GM12878 (cell line): ENCODE measurements around the gene CD70. TPM values are rescaled to one million over a fixed set of nuclear protein-coding genes. Genes with fewer than 3 reads are reported as not detected.
A peak's percentile ranks its signal among the peaks of the same experiment; 100 is the strongest.

Experiments
- ATAC-seq: fragments of 200-7000 bp; cut with Tn5 transposase; 3 replicates; pipeline ENCODE4 v1.9.1; 2020; ENCODE audit warnings: mild to moderate bottlenecking, moderate library complexity
- BruUV-seq: library from RNA; stranded (reverse); fragments of 400-500 nt; replicated peaks from 2 replicates; lab custom pipeline; 2021; lab: Mats Ljungman, UMichigan
- CTCF ChIA-PET: fragments of 300-600 bp; sonication (Branson Sonifier 250); formaldehyde crosslinking; extraction: SDS; loops from one replicate; lab custom pipeline; 2021; ENCODE audit warnings: inconsistent platforms; lab: Yijun Ruan, JAX
- POLR2A ChIA-PET: fragments of 350-600 bp; formaldehyde crosslinking; extraction: SDS; loops from one replicate; lab custom pipeline; 2021; ENCODE audit warnings: inconsistent platforms; lab: Charles Lee
- RAD21 ChIA-PET: fragments of 300-600 bp; sonication (Branson Sonifier 250); formaldehyde crosslinking; loops from one replicate; lab custom pipeline; 2023; ENCODE audit warnings: antibody characterized with exemption; ENCODE audit not compliant: unreplicated experiment; lab: Charles Lee
- SMC1A ChIA-PET: fragments of 300-600 bp; sonication (Branson Sonifier 250); formaldehyde crosslinking; loops from one replicate; lab custom pipeline; 2023; ENCODE audit not compliant: unreplicated experiment, uncharacterized antibody; lab: Charles Lee
- DNase-seq: peaks from one replicate; pipeline ENCODE4 v3.0.0-alpha.2; 2011; ENCODE audit warnings: low read depth, low spot score
- FAIRE-seq: peaks from 3 replicates; lab custom pipeline; 2011; peaks lifted over from hg19 to GRCh38; lab: Jason Lieb, UNC
- H2AFZ ChIP-seq: 2 replicates; pipeline ENCODE4 v1.6.0; 2011; ENCODE audit warnings: low read depth, low read length, control low read depth; ENCODE audit not compliant: control insufficient read depth
- H3K27ac ChIP-seq: 2 replicates; pipeline ENCODE4 v1.5.1; 2011; ENCODE audit warnings: control low read depth; ENCODE audit not compliant: control insufficient read depth, insufficient read depth
- H3K27me3 ChIP-seq, 2 experiments: replicated peaks in 1 of 2; 2 replicates each; pipeline versions ENCODE4 v1.6.0 to v1.6.1; 2011; ENCODE audit warnings: low read length in 1 of 2; ENCODE audit not compliant: control insufficient read depth in 2 of 2, insufficient read depth in 2 of 2
- H3K36me3 ChIP-seq, 2 experiments: 2 replicates each; pipeline ENCODE4 v1.5.1; 2011; ENCODE audit warnings: low read length in 1 of 2; ENCODE audit not compliant: control insufficient read depth in 2 of 2, insufficient read depth in 2 of 2
- H3K4me1 ChIP-seq: 2 replicates; pipeline ENCODE4 v1.6.1; 2011; ENCODE audit warnings: mild to moderate bottlenecking, low read length, moderate library complexity, mixed read lengths; ENCODE audit not compliant: control insufficient read depth, insufficient read depth
- H3K4me2 ChIP-seq: 2 replicates; pipeline ENCODE4 v1.6.0; 2011; ENCODE audit warnings: control low read depth; ENCODE audit not compliant: control insufficient read depth, insufficient read depth
- H3K4me3 ChIP-seq: fragments of 200-600 bp; sonication (generic); 2 replicates; pipeline ENCODE4 v1.5.1; 2016
- H3K79me2 ChIP-seq: 2 replicates; pipeline ENCODE4 v1.6.0; 2011; ENCODE audit warnings: low read length; ENCODE audit not compliant: control insufficient read depth, insufficient read depth
- H3K9ac ChIP-seq: 2 replicates; pipeline ENCODE4 v1.8.0; 2011; ENCODE audit warnings: low read length, control low read depth, mixed read lengths; ENCODE audit not compliant: control insufficient read depth, insufficient read depth
- H3K9me3 ChIP-seq: replicated peaks from 3 replicates; pipeline ENCODE4 v1.5.1; 2011; ENCODE audit warnings: mild to moderate bottlenecking, low read length; ENCODE audit not compliant: control insufficient read depth, insufficient read depth
- H4K20me1 ChIP-seq: 2 replicates; pipeline ENCODE4 v1.6.0; 2011; ENCODE audit not compliant: control insufficient read depth, insufficient read depth
- BHLHE40 ChIP-seq, 2 experiments: fragments of 450-650 bp in 1 of 2; IDR thresholded peaks; 2 replicates each; pipeline ENCODE4 v1.6.1; 2011 to 2017; ENCODE audit warnings: low read depth in 2 of 2, borderline replicate concordance in 1 of 2, improper control_type of control experiment in 1 of 2, low read length in 1 of 2, mild to moderate bottlenecking in 1 of 2
- CEBPB ChIP-seq, 2 experiments: fragments of 150-350 bp in 1 of 2; IDR thresholded peaks; 2 replicates each; pipeline ENCODE4 v1.6.1; 2012 to 2014; ENCODE audit warnings: low read depth in 2 of 2, low read length in 2 of 2, borderline replicate concordance in 1 of 2, inconsistent platforms in 1 of 2
- CREM ChIP-seq: IDR thresholded peaks from 2 replicates; pipeline ENCODE4 v1.6.1; 2014; ENCODE audit warnings: antibody characterized with exemption, low read depth
- ESRRA ChIP-seq: IDR thresholded peaks from 2 replicates; pipeline ENCODE4 v1.6.1; 2012; ENCODE audit warnings: mild to moderate bottlenecking, low read length, improper control_type of control experiment
- FOS ChIP-seq: IDR thresholded peaks from 3 replicates; pipeline ENCODE4 v1.6.1; 2011; ENCODE audit warnings: borderline replicate concordance; ENCODE audit not compliant: insufficient read length; ENCODE audit errors: extremely low read depth
- GATAD2B ChIP-seq: fragments of 450-650 bp; conservative IDR thresholded peaks from 2 replicates; pipeline ENCODE4 v1.6.1; 2017; ENCODE audit warnings: low read depth, mild to moderate bottlenecking, moderate library complexity
- JUNB ChIP-seq: IDR thresholded peaks from 2 replicates; pipeline ENCODE4 v1.6.1; 2016; ENCODE audit warnings: antibody characterized with exemption, mild to moderate bottlenecking
- RB1 ChIP-seq: fragments of 450-650 bp; formaldehyde crosslinking; IDR thresholded peaks from 2 replicates; pipeline ENCODE4 v1.6.1; 2017; ENCODE audit warnings: mild to moderate bottlenecking, borderline replicate concordance
- RUNX3 ChIP-seq: IDR thresholded peaks from 2 replicates; pipeline ENCODE4 v1.6.1; 2012; ENCODE audit warnings: low read length, inconsistent platforms
- YY1 ChIP-seq: IDR thresholded peaks from 2 replicates; pipeline ENCODE4 v1.6.1; 2011; ENCODE audit warnings: low read depth, mild to moderate bottlenecking, low read length
- ZBTB40 ChIP-seq: fragments of 450-650 bp; IDR thresholded peaks from 2 replicates; pipeline ENCODE4 v1.6.1; 2016; ENCODE audit warnings: mild to moderate bottlenecking, moderate library complexity, borderline replicate concordance
- ZNF207 ChIP-seq: fragments of 450-650 bp; IDR thresholded peaks from 2 replicates; pipeline ENCODE4 v1.6.1; 2014; ENCODE audit warnings: antibody characterized with exemption, mild to moderate bottlenecking, borderline replicate concordance
- ZNF622 ChIP-seq: fragments of 450-650 bp; IDR thresholded peaks from 2 replicates; pipeline ENCODE4 v1.6.1; 2017; ENCODE audit warnings: mild to moderate bottlenecking, inconsistent platforms
- WGBS: methylation state at CpG from one replicate; pipeline ENCODE4 v1.1.6; 2016; ENCODE audit warnings: low lambda C conversion rate; ENCODE audit not compliant: insufficient replicate concordance, insufficient coverage; ENCODE audit errors: missing lambda C conversion rate; 5-methylcytosine and 5-hydroxymethylcytosine counted together
- in situ Hi-C: fragments of 300-500 bp; cut with MboI; formaldehyde crosslinking; loops from 9 replicates; pipeline ENCODE4 v1.14.3; 2018; ENCODE audit warnings: mixed read lengths
- intact Hi-C: fragments of 100-400 bp; cut with micrococcal nuclease; formaldehyde crosslinking; loops from one replicate; pipeline ENCODE4 v1.14.2; 2022; ENCODE audit not compliant: unreplicated experiment
- polyA plus RNA-seq, 11 experiments: library from polyadenylated mRNA; depleted of rRNA in 4 of 11; unstranded in 6 of 11; stranded (reverse) in 5 of 11; fragments of >200 nt; fragmentation: Nextera tagmentation in 4 of 11; fragmentation: Illumina TruSeq in 1 of 11; extraction: Ambion mirVana in 4 of 11; extraction: Trizol in 1 of 11; gene quantifications; 1 replicate in 1 of 11; 2 replicates in 10 of 11; pipeline versions ENCODE4 v1.2.1 to v1.2.3, GENCODE V29; 2011 to 2016; ENCODE audit warnings: inconsistent platforms in 2 of 11, missing spikeins in 2 of 11, low read depth in 1 of 11
- total RNA-seq, 4 experiments: library from RNA; depleted of rRNA in 3 of 4; stranded (reverse); fragments of >200 nt in 3 of 4; fragmentation: Illumina TruSeq in 1 of 4; extraction: Trizol in 1 of 4; gene quantifications; 2 replicates each; pipeline versions ENCODE4 v1.2.1 to v1.2.3, GENCODE V29; 2013 to 2021

The CD70 gene
- total and polyA plus RNA-seq, 10 of the 15 experiments (the other 5 are each of a cell fraction or from before 2014, with no cell fraction given): 16.4 to 441 (median 265) TPM

- H2AFZ ChIP-seq: no peak overlapping the region
- in situ Hi-C loops: no loop called here
- WGBS: 73% methylated on average over 7 of the region's 7 CpGs
These were observed 5.7 kb upstream of the CD70 start for GRCh38 chr19:6596621-6597020.

GRCh38 chr19:6593651-6594416 lies 2.9 kb upstream of the CD70 start:
- POLR2A ChIA-PET: interaction anchor here (0.7 to 2.5 kb wide), 15 partner anchors 9 to 75 kb away, joined by 3 to 12 read pairs (median 5); partner anchors contain the start of gene TNFSF9
- peaks cover 8% of the 10 kb centered on the region; the same call in 2 of the 3 replicates for H3K9me3 ChIP-seq
- peak; percentile 49; the same call in 1 of the 2 replicates for TF ChIP-seq CREM
- no peak for TF ChIP-seq ZBTB40
- no peak for TF ChIP-seq CEBPB (IDR thresholded peaks at IDR 0.05; ENCODE audit: borderline replicate concordance in 1 of 2, low read depth in 2 of 2, low read length in 2 of 2)
- TF ChIP-seq YY1: no peak
- TF ChIP-seq BHLHE40 (IDR thresholded peaks at IDR 0.05; ENCODE audit: borderline replicate concordance in 1 of 2, low read depth in 2 of 2, low read length in 1 of 2): peak; percentile 57 to 58; a peak in 2 of 4 replicates
- TF ChIP-seq JUNB: peak; percentile 73
- TF ChIP-seq RUNX3: peak; percentile 7; the same call in 1 of the 2 replicates

More at GRCh38 chr19:6596621-6597020, 5.7 kb upstream of the CD70 start:
- Histone ChIP-seq H3K4me3 (no peak overlapping the region), H3K9ac (0 out of 2 replicates have a peak overlapping the region, but pooled peaks have one; percentile 16), H3K27me3 (no peaks in the 10 kb centered on the region), H3K4me2 (no peak overlapping the region)
- SMC1A ChIA-PET: interaction anchor here (0.7 kb wide), 1 partner anchor 12 kb away, joined by 3 read pairs; no protein-coding TSS in a partner anchor
- FAIRE-seq: no peak
- CTCF ChIA-PET: no interaction called here
- TF ChIP-seq ZNF207 (no peak), GATAD2B (no peak), ESRRA (no peak), FOS (no peak), CEBPB (IDR thresholded peaks at IDR 0.05; ENCODE audit: borderline replicate concordance in 1 of 2, low read depth in 2 of 2, low read length in 2 of 2) (no peak), RB1 (no peak), ZNF622 (no peak)
- TF ChIP-seq, all 136 proteins: peak for 0
- ChIA-PET RAD21 (no interaction called here), POLR2A (no interaction called here)
- Histone ChIP-seq H3K36me3 (no peaks in the 10 kb centered on the region; a peak in 2 of 4 replicates), H4K20me1 (no peaks in the 10 kb centered on the region), H3K4me1 (peaks cover 38% of the 10 kb centered on the region), H3K79me2 (peaks cover 72% of the 10 kb centered on the region), H3K27ac (no peak overlapping the region; the same call in 1 of the 2 replicates), H3K9me3 (peaks cover 8% of the 10 kb centered on the region; the same call in 2 of the 3 replicates)
- no TSS peak for BruUV-seq
- intact Hi-C loops: no loop called here
- DNase-seq (no peak), ATAC-seq (no peak)

More at GRCh38 chr19:6593651-6594416, 2.9 kb upstream of the CD70 start:
- ATAC-seq: no peak
- CTCF ChIA-PET: interaction anchor here (0.6 to 2.1 kb wide), 10 partner anchors 9 to 142 kb away, joined by 3 to 10 read pairs (median 3); no protein-coding TSS in a partner anchor
- WGBS: 50% methylated on average over 11 of the region's 11 CpGs
- Histone ChIP-seq H4K20me1 (no peaks in the 10 kb centered on the region), H3K4me2 (peak overlapping the region; percentile 45), H3K27me3 (no peaks in the 10 kb centered on the region), H3K79me2 (peaks cover 84% of the 10 kb centered on the region), H3K36me3 (no peaks in the 10 kb centered on the region; a peak in 2 of 4 replicates), H2AFZ (no peak overlapping the region), H3K4me3 (peak overlapping the region; percentile 66; the same call in 1 of the 2 replicates), H3K27ac (peak overlapping the region; percentile 85), H3K9ac (peak overlapping the region; percentile 53; the same call in 1 of the 2 replicates), H3K4me1 (peaks cover 38% of the 10 kb centered on the region)
- BruUV-seq: TSS peak; percentile 48
- intact Hi-C loops: loop anchor here (5.0 kb wide), 3 partner anchors 42 to 268 kb away; partner anchors contain the start of gene SH2D3A
- SMC1A ChIA-PET: interaction anchor here (0.6 to 8.7 kb wide), 24 partner anchors 9 to 179 kb away, joined by 3 to 100 read pairs (median 3); partner anchors contain the start of genes TNFSF14 and TNFSF9
- DNase-seq: no peak
- RAD21 ChIA-PET: interaction anchor here (0.9 to 5.4 kb wide), 9 partner anchors 10 to 144 kb away, joined by 3 to 30 read pairs (median 6); no protein-coding TSS in a partner anchor
- in situ Hi-C loops: loop anchor here (5.0 kb wide), 1 partner anchor 72 kb away; no protein-coding TSS in a partner anchor
- no peak for FAIRE-seq
